ENCODE measurements around the gene MRPL27.

GRCh38 chr17:50356892-50357510 is 16.0 kb downstream of the MRPL27 start:
- TF ChIP-seq ZNF416 (tag by site-specific recombination; IDR thresholded peaks at IDR 0.05) = no peak
- TF ChIP-seq ZNF639 (tag by site-specific recombination; IDR thresholded peaks at IDR 0.05) = no peak
- no peak for TF ChIP-seq ZNF521 (tag by site-specific recombination; IDR thresholded peaks at IDR 0.05)
- TF ChIP-seq, protein P1, sequence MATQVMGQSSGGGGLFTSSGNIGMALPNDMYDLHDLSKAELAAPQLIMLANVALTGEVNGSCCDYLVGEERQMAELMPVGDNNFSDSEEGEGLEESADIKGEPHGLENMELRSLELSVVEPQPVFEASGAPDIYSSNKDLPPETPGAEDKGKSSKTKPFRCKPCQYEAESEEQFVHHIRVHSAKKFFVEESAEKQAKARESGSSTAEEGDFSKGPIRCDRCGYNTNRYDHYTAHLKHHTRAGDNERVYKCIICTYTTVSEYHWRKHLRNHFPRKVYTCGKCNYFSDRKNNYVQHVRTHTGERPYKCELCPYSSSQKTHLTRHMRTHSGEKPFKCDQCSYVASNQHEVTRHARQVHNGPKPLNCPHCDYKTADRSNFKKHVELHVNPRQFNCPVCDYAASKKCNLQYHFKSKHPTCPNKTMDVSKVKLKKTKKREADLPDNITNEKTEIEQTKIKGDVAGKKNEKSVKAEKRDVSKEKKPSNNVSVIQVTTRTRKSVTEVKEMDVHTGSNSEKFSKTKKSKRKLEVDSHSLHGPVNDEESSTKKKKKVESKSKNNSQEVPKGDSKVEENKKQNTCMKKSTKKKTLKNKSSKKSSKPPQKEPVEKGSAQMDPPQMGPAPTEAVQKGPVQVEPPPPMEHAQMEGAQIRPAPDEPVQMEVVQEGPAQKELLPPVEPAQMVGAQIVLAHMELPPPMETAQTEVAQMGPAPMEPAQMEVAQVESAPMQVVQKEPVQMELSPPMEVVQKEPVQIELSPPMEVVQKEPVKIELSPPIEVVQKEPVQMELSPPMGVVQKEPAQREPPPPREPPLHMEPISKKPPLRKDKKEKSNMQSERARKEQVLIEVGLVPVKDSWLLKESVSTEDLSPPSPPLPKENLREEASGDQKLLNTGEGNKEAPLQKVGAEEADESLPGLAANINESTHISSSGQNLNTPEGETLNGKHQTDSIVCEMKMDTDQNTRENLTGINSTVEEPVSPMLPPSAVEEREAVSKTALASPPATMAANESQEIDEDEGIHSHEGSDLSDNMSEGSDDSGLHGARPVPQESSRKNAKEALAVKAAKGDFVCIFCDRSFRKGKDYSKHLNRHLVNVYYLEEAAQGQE (tag by site-specific recombination; IDR thresholded peaks at IDR 0.05) = no peak
- no peak for TF ChIP-seq CTCF (tag by site-specific recombination; IDR thresholded peaks at IDR 0.05)
- no peak for TF ChIP-seq BCL11B (tag by site-specific recombination; IDR thresholded peaks at IDR 0.05; ENCODE audit: low read depth)
- TF ChIP-seq ZNF140 (tag by site-specific recombination; IDR thresholded peaks at IDR 0.05) = no peak
- TF ChIP-seq ZNF311 (tag by site-specific recombination; IDR thresholded peaks at IDR 0.05; ENCODE audit: borderline replicate concordance) = no peak
- no peak for TF ChIP-seq ZNF132 (tag by site-specific recombination; IDR thresholded peaks at IDR 0.05; ENCODE audit: borderline replicate concordance)
- TF ChIP-seq ZNF274 (IDR thresholded peaks at IDR 0.05; ENCODE audit: low read length) = no peak
- TF ChIP-seq ZNF274 (tag by site-specific recombination; IDR thresholded peaks at IDR 0.05; ENCODE audit: borderline replicate concordance) = no peak
- no peak for TF ChIP-seq TCF7L2 (IDR thresholded peaks at IDR 0.05; ENCODE audit: borderline replicate concordance, low read depth, low read length)
- no peak for TF ChIP-seq ZBTB11 (tag by site-specific recombination; conservative IDR thresholded peaks at IDR 0.05; ENCODE audit: low read depth)
